K562 (cell line): ENCODE results near the gene NAPA. TPM values are rescaled to one million over a fixed set of nuclear protein-coding genes. Genes with fewer than 3 reads are reported as not detected.

ENCODE experiments used
- ARHGAP35 ChIP-seq: fragments of 450-650 bp; IDR thresholded peaks from 2 replicates; pipeline ENCODE4 v1.6.1; 2018; ENCODE audit not compliant: partially characterized antibody
- EZH2 ChIP-seq: IDR thresholded peaks from 2 replicates; pipeline ENCODE4 v1.6.1; 2012; ENCODE audit warnings: low read depth, mild to moderate bottlenecking, inconsistent platforms, low read length, borderline replicate concordance
- FIP1L1 ChIP-seq: fragments of 200-400 bp; formaldehyde crosslinking; IDR thresholded peaks from 2 replicates; pipeline ENCODE4 v1.6.1; 2018; ENCODE audit warnings: mild to moderate bottlenecking, low read depth, low read length; ENCODE audit not compliant: poor library complexity, severe bottlenecking
- HDGF ChIP-seq: fragments of 450-650 bp; IDR thresholded peaks from 2 replicates; pipeline ENCODE4 v1.6.1; 2016
- MCM3 ChIP-seq: fragments of 450-650 bp; IDR thresholded peaks from 2 replicates; pipeline ENCODE4 v1.6.1; 2016
- MECOM ChIP-seq: fragments of 250-450 bp; sonication (Bioruptor Pico); IDR thresholded peaks from 2 replicates; pipeline ENCODE4 v1.8.0; 2022; ENCODE audit warnings: inconsistent platforms
- MXI1 ChIP-seq: IDR thresholded peaks from 2 replicates; pipeline ENCODE4 v1.6.1; 2011; ENCODE audit warnings: low read depth, mild to moderate bottlenecking, improper control_type of control experiment, low read length
- NCOR1 ChIP-seq: fragments of 450-650 bp; IDR thresholded peaks from 2 replicates; pipeline ENCODE4 v1.6.1; 2016; ENCODE audit warnings: mild to moderate bottlenecking, moderate library complexity
- ZNF316 ChIP-seq: fragments of 450-650 bp; IDR thresholded peaks from 2 replicates; pipeline ENCODE4 v1.6.1; 2016
- ZZZ3 ChIP-seq: fragments of 450-650 bp; IDR thresholded peaks from 2 replicates; pipeline ENCODE4 v1.6.1; 2016; ENCODE audit warnings: antibody characterized with exemption, mild to moderate bottlenecking, moderate library complexity
- polyA plus RNA-seq, 8 experiments: library from polyadenylated mRNA; depleted of rRNA in 4 of 8; stranded (reverse) in 5 of 8; unstranded in 3 of 8; fragments of >200 nt; fragmentation: Nextera tagmentation in 2 of 8; fragmentation: Illumina TruSeq in 1 of 8; extraction: Ambion mirVana in 2 of 8; extraction: Trizol in 1 of 8; gene quantifications; 2 replicates each; pipeline versions ENCODE4 v1.2.1 to v1.2.3, GENCODE V29; 2011 to 2014; ENCODE audit warnings: inconsistent platforms in 1 of 8, missing spikeins in 1 of 8
- total RNA-seq, 7 experiments: library from RNA; depleted of rRNA in 6 of 7; stranded (reverse); fragments of >200 nt in 6 of 7; fragmentation: Illumina TruSeq in 2 of 7; extraction: Trizol in 2 of 7; gene quantifications; 2 replicates each; pipeline versions ENCODE4 v1.2.1 to v1.2.3, GENCODE V29; 2011 to 2021; ENCODE audit warnings: low replicate concordance in 1 of 7
- TF ChIP-seq, protein P1 (sequence below): fragments of 250-450 bp; sonication (Bioruptor Pico); IDR thresholded peaks from 2 replicates; pipeline ENCODE4 v1.8.0; 2022; ENCODE audit warnings: moderate library complexity, mild to moderate bottlenecking, inconsistent platforms
- TF ChIP-seq, protein P2 (sequence below): sonication (generic); formaldehyde crosslinking; IDR thresholded peaks from 2 replicates; pipeline ENCODE4 v1.8.0; 2022; ENCODE audit warnings: mild to moderate bottlenecking, missing genetic modification reagents
- TF ChIP-seq, protein P3 (sequence below): sonication (generic); formaldehyde crosslinking; IDR thresholded peaks from 2 replicates; pipeline ENCODE4 v1.8.1; 2022; ENCODE audit warnings: missing genetic modification reagents
- TF ChIP-seq, protein P4 (sequence below): fragments of 450-650 bp; IDR thresholded peaks from 2 replicates; pipeline ENCODE4 v1.6.1; 2016; ENCODE audit warnings: low read depth
- TF ChIP-seq, protein P5 (sequence below): fragments of 250-450 bp; sonication (Bioruptor Pico); IDR thresholded peaks from 2 replicates; pipeline ENCODE4 v1.5.0; 2022; ENCODE audit warnings: mild to moderate bottlenecking

Gene NAPA
- total and polyA plus RNA-seq, 9 of the 15 experiments (the other 6 are each of a cell fraction or from before 2014, with no cell fraction given): 5.4 to 98.6 (median 77.5) TPM

DNA sequence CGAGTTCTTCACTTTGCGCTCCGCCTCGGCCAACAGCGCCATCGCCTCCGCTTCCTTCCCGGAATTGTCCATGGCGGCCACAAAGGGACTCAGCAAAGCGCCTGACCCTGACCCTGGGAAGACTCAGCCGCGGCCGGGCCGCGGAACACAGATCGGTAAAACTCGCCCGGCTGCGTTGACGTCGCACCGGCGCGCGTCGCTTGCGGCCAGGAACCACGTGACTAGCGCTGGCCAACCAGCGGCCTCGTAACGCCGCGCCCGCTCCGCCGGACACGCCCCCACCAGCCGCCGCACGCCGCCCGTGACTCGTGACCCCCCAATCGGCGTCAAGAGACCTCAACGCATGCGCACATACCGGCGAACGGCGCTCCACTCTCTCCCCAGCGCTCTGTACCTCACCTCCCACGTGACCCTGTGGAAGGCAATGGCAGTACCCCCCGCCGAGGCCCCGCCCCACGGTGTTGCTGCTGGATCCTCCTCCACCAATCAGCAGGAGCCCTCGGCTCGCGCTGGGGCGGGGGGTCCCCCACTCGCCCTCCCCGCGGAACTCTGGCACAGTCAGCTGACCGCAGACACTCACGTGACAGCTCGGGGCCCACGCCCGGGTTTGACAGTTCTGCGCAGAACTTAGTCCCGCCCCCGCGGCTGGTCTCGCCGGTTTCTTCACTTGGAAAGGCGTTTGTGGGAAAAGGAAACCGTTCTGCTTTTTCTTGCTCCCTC lies at the start of gene NAPA (continued):
- TF ChIP-seq, protein P1, sequence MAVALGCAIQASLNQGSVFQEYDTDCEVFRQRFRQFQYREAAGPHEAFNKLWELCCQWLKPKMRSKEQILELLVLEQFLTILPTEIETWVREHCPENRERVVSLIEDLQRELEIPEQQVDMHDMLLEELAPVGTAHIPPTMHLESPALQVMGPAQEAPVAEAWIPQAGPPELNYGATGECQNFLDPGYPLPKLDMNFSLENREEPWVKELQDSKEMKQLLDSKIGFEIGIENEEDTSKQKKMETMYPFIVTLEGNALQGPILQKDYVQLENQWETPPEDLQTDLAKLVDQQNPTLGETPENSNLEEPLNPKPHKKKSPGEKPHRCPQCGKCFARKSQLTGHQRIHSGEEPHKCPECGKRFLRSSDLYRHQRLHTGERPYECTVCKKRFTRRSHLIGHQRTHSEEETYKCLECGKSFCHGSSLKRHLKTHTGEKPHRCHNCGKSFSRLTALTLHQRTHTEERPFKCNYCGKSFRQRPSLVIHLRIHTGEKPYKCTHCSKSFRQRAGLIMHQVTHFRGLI (CRISPR knock-in tag): no peak; the same call in 1 of the 2 replicates
- TF ChIP-seq EZH2: no peak
- TF ChIP-seq MXI1: peak; percentile 82
- TF ChIP-seq ZZZ3: no peak
- no peak for TF ChIP-seq ARHGAP35
- TF ChIP-seq MECOM (CRISPR knock-in tag): no peak
- TF ChIP-seq, protein P2, sequence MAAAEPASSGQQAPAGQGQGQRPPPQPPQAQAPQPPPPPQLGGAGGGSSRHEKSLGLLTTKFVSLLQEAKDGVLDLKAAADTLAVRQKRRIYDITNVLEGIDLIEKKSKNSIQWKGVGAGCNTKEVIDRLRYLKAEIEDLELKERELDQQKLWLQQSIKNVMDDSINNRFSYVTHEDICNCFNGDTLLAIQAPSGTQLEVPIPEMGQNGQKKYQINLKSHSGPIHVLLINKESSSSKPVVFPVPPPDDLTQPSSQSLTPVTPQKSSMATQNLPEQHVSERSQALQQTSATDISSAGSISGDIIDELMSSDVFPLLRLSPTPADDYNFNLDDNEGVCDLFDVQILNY (CRISPR knock-in tag): no peak
- TF ChIP-seq, protein P3, sequence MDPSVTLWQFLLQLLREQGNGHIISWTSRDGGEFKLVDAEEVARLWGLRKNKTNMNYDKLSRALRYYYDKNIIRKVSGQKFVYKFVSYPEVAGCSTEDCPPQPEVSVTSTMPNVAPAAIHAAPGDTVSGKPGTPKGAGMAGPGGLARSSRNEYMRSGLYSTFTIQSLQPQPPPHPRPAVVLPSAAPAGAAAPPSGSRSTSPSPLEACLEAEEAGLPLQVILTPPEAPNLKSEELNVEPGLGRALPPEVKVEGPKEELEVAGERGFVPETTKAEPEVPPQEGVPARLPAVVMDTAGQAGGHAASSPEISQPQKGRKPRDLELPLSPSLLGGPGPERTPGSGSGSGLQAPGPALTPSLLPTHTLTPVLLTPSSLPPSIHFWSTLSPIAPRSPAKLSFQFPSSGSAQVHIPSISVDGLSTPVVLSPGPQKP (CRISPR knock-in tag): no peak
- TF ChIP-seq NCOR1: peak; percentile 53; the same call in 1 of the 2 replicates
- no peak for TF ChIP-seq MCM3
- TF ChIP-seq, protein P4, sequence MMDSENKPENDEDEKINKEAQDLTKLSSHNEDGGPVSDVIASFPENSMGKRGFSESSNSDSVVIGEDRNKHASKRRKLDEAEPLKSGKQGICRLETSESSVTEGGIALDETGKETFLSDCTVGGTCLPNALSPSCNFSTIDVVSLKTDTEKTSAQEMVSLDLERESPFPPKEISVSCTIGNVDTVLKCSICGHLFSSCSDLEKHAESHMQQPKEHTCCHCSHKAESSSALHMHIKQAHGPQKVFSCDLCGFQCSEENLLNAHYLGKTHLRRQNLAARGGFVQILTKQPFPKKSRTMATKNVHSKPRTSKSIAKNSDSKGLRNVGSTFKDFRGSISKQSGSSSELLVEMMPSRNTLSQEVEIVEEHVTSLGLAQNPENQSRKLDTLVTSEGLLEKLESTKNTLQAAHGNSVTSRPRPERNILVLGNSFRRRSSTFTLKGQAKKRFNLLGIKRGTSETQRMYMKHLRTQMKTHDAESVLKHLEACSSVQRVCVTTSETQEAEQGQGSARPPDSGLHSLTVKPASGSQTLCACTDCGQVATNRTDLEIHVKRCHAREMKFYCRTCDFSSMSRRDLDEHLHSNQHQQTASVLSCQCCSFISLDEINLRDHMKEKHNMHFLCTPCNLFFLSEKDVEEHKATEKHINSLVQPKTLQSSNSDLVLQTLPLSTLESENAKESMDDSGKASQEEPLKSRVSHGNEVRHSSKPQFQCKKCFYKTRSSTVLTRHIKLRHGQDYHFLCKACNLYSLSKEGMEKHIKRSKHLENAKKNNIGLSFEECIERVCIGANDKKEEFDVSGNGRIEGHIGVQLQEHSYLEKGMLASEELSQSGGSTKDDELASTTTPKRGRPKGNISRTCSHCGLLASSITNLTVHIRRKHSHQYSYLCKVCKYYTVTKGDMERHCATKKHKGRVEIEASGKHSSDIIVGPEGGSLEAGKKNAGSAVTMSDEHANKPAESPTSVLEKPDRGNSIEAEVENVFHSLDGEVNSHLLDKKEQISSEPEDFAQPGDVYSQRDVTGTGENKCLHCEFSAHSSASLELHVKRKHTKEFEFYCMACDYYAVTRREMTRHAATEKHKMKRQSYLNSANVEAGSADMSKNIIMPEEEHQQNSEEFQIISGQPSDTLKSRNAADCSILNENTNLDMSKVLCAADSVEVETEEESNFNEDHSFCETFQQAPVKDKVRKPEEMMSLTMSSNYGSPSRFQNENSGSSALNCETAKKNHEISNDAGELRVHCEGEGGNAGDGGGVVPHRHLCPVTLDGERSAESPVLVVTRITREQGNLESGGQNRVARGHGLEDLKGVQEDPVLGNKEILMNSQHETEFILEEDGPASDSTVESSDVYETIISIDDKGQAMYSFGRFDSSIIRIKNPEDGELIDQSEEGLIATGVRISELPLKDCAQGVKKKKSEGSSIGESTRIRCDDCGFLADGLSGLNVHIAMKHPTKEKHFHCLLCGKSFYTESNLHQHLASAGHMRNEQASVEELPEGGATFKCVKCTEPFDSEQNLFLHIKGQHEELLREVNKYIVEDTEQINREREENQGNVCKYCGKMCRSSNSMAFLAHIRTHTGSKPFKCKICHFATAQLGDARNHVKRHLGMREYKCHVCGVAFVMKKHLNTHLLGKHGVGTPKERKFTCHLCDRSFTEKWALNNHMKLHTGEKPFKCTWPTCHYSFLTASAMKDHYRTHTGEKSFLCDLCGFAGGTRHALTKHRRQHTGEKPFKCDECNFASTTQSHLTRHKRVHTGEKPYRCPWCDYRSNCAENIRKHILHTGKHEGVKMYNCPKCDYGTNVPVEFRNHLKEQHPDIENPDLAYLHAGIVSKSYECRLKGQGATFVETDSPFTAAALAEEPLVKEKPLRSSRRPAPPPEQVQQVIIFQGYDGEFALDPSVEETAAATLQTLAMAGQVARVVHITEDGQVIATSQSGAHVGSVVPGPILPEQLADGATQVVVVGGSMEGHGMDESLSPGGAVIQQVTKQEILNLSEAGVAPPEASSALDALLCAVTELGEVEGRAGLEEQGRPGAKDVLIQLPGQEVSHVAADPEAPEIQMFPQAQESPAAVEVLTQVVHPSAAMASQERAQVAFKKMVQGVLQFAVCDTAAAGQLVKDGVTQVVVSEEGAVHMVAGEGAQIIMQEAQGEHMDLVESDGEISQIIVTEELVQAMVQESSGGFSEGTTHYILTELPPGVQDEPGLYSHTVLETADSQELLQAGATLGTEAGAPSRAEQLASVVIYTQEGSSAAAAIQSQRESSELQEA: no peak
- no peak for TF ChIP-seq HDGF
- TF ChIP-seq ZNF316: no peak
- TF ChIP-seq, protein P5, sequence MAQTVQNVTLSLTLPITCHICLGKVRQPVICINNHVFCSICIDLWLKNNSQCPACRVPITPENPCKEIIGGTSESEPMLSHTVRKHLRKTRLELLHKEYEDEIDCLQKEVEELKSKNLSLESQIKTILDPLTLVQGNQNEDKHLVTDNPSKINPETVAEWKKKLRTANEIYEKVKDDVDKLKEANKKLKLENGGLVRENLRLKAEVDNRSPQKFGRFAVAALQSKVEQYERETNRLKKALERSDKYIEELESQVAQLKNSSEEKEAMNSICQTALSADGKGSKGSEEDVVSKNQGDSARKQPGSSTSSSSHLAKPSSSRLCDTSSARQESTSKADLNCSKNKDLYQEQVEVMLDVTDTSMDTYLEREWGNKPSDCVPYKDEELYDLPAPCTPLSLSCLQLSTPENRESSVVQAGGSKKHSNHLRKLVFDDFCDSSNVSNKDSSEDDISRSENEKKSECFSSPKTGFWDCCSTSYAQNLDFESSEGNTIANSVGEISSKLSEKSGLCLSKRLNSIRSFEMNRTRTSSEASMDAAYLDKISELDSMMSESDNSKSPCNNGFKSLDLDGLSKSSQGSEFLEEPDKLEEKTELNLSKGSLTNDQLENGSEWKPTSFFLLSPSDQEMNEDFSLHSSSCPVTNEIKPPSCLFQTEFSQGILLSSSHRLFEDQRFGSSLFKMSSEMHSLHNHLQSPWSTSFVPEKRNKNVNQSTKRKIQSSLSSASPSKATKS (CRISPR knock-in tag): no peak
- TF ChIP-seq FIP1L1: peak; percentile 42
